ENCODE measurements around the gene DEFB114. TPM values are rescaled to one million over a fixed set of nuclear protein-coding genes. Genes with fewer than 3 reads are reported as not detected.

Gene DEFB114, protein sequence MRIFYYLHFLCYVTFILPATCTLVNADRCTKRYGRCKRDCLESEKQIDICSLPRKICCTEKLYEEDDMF
- total RNA-seq (2013): not detected
- polyA plus RNA-seq (not detected), polyA minus RNA-seq (not detected in 2 replicates), total RNA-seq (0 to 0.30 (median 0) reads per million in 11 experiments)

DNA sequence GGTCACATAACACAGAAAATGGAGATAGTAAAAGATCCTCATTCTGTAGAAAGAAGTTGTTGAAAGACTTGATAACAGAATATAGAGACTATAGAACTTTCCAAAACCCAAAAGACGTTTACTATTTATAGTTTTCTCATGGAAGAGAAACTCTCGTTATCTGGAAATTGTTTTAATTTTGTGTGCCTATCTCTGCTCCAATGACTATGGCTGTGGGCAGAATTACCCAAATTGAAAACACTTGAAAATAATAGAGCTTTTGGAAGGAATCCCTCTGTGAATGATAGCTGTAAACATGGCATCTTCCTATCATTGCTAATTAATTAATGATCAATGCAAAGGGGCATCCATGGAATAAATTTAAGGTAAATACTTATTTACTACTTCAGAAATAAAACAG is at the start of gene DEFB114:
TSS of gene DEFB114 (minus strand) at position 101 of the 400 bp plus-strand sequence. CDS start at position 42, 59 bp downstream.
- no CpG with 5 or more reads among the region's 2 CpGs for WGBS (ENCODE audit: insufficient coverage)
- TF ChIP-seq, protein P1, sequence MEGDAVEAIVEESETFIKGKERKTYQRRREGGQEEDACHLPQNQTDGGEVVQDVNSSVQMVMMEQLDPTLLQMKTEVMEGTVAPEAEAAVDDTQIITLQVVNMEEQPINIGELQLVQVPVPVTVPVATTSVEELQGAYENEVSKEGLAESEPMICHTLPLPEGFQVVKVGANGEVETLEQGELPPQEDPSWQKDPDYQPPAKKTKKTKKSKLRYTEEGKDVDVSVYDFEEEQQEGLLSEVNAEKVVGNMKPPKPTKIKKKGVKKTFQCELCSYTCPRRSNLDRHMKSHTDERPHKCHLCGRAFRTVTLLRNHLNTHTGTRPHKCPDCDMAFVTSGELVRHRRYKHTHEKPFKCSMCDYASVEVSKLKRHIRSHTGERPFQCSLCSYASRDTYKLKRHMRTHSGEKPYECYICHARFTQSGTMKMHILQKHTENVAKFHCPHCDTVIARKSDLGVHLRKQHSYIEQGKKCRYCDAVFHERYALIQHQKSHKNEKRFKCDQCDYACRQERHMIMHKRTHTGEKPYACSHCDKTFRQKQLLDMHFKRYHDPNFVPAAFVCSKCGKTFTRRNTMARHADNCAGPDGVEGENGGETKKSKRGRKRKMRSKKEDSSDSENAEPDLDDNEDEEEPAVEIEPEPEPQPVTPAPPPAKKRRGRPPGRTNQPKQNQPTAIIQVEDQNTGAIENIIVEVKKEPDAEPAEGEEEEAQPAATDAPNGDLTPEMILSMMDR (IDR thresholded peaks at IDR 0.05): no peak

DNA sequence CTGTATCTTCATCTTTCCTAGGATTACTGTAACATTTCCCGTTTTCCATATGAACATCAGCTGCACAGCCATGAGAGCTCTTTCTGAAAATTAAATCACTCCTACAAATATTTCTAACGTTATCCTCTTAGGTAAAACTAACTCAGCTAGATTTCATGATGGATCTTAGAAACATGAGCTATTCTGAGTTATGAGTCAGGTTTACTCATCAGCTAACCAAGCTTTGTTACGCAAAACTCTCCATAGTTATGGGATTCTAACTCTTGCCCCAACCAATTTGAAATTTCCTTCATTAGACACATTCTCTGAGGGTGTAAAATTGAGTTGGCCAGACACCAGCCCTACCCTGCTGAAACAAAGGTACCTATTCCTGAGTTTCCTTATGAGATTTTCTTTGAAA is 43.9 kb upstream of the DEFB114 start:
- Mint-ChIP-seq H3K4me3 (no peak overlapping the region), H3K4me1 (no peaks in the 10 kb centered on the region), H3K36me3 (no peaks in the 10 kb centered on the region), H3K27ac (no peak overlapping the region), H3K9me3 (peaks cover 0 to 2% (median 0%) of the 10 kb centered on the region in 7 donors), H3K27me3 (ENCODE audit: low read depth in 3 of 3) (no peaks in the 10 kb centered on the region)
- Histone ChIP-seq H3K79me2 (ENCODE audit: insufficient read depth, low read length) (no peaks in the 10 kb centered on the region), H3K4me3 (replicated peaks in 1 of 3; ENCODE audit: low read depth in 2 of 3, low read length in 3 of 3) (no peak overlapping the region), H3K27me3 (ENCODE audit: control insufficient read depth in 2 of 2, insufficient read depth in 2 of 2, low read length in 2 of 2) (no peaks in the 10 kb centered on the region), H3K36me3 (replicated peaks in 1 of 2; ENCODE audit: control insufficient read depth in 1 of 2, insufficient read depth in 2 of 2, low read length in 2 of 2) (no peaks in the 10 kb centered on the region), H2AFZ (ENCODE audit: insufficient read depth, low read depth, low read length, poor library complexity, severe bottlenecking) (no peak overlapping the region), H4K20me1 (ENCODE audit: insufficient read depth, low read length) (no peaks in the 10 kb centered on the region), H3K4me2 (replicated peaks; ENCODE audit: extremely low read depth, low read length, poor library complexity, severe bottlenecking) (no peak overlapping the region), H3K9me3 (replicated peaks in 1 of 2; ENCODE audit: control insufficient read depth in 1 of 2, insufficient read depth in 1 of 2, low read length in 2 of 2) (no peaks in the 10 kb centered on the region), H3K4me1 (ENCODE audit: control insufficient read depth in 1 of 2, insufficient read depth in 2 of 2, low read length in 2 of 2) (no peaks in the 10 kb centered on the region), H3K27ac (ENCODE audit: low read depth in 1 of 2, low read length in 2 of 2) (no peak overlapping the region), H3K9ac (ENCODE audit: insufficient read depth, low read length, poor library complexity, severe bottlenecking) (no peak overlapping the region)
- WGBS (ENCODE audit: insufficient coverage): 100% methylated on average over 1 of the region's 3 CpGs
- TF ChIP-seq, protein P1 (IDR thresholded peaks at IDR 0.05): no peak
- intact Hi-C loops (cut with micrococcal nuclease): no loop called here
- no peak for DNase-seq

More for the DNA sequence above, at the start of gene DEFB114:
- Histone ChIP-seq H3K27ac (ENCODE audit: low read depth in 1 of 2, low read length in 2 of 2) (no peak within 1 kb of the TSS), H4K20me1 (ENCODE audit: insufficient read depth, low read length) (no peaks in the 10 kb centered on the region), H3K4me3 (replicated peaks in 1 of 3; ENCODE audit: low read depth in 2 of 3, low read length in 3 of 3) (no peak within 1 kb of the TSS), H2AFZ (ENCODE audit: insufficient read depth, low read depth, low read length, poor library complexity, severe bottlenecking) (no peak within 1 kb of the TSS), H3K9ac (ENCODE audit: insufficient read depth, low read length, poor library complexity, severe bottlenecking) (no peak within 1 kb of the TSS), H3K4me1 (ENCODE audit: control insufficient read depth in 1 of 2, insufficient read depth in 2 of 2, low read length in 2 of 2) (no peaks in the 10 kb centered on the region), H3K9me3 (replicated peaks in 1 of 2; ENCODE audit: control insufficient read depth in 1 of 2, insufficient read depth in 1 of 2, low read length in 2 of 2) (no peaks in the 10 kb centered on the region), H3K4me2 (replicated peaks; ENCODE audit: extremely low read depth, low read length, poor library complexity, severe bottlenecking) (no peak within 1 kb of the TSS), H3K36me3 (replicated peaks in 1 of 2; ENCODE audit: control insufficient read depth in 1 of 2, insufficient read depth in 2 of 2, low read length in 2 of 2) (no peaks in the 10 kb centered on the region), H3K27me3 (ENCODE audit: control insufficient read depth in 2 of 2, insufficient read depth in 2 of 2, low read length in 2 of 2) (no peaks in the 10 kb centered on the region), H3K79me2 (ENCODE audit: insufficient read depth, low read length) (no peaks in the 10 kb centered on the region)
- Mint-ChIP-seq H3K27me3 (ENCODE audit: low read depth in 3 of 3) (no peaks in the 10 kb centered on the region), H3K4me1 (no peaks in the 10 kb centered on the region), H3K27ac (no peak within 1 kb of the TSS), H3K4me3 (no peak within 1 kb of the TSS), H3K36me3 (no peaks in the 10 kb centered on the region), H3K9me3 (peaks cover 0 to 1% (median 0%) of the 10 kb centered on the region in 7 donors)
- DNase-seq: no peak
- intact Hi-C loops (cut with micrococcal nuclease): no loop called here
